LNCaP clone FGC (cell line): ENCODE measurements around the gene CCDC57.
A peak's percentile ranks its signal among the peaks of the same experiment; 100 is the strongest.

ENCODE experiments used
- DNase-seq: peaks from one replicate; pipeline ENCODE4 v3.0.0-alpha.2; 2011; ENCODE audit warnings: low read depth
- H3K4me3 ChIP-seq: 2 replicates; pipeline ENCODE4 v1.5.1; 2011; ENCODE audit warnings: mild to moderate bottlenecking, low read depth, low read length, control low read depth
- CTCF ChIP-seq: IDR thresholded peaks from 2 replicates; pipeline ENCODE4 v1.5.1; 2012; ENCODE audit warnings: mild to moderate bottlenecking; ENCODE audit not compliant: control insufficient read depth, insufficient read depth; ENCODE audit errors: extremely low read depth

Gene CCDC57

GRCh38 chr17:82204831-82205719, 7.6 kb downstream of the CCDC57 start:
- no peak for TF ChIP-seq CTCF
- peak; percentile 56 for DNase-seq
- no peak overlapping the region for H3K4me3 ChIP-seq

GRCh38 chr17:82203920-82204319, 8.7 kb downstream of the CCDC57 start:
- no peak overlapping the region for H3K4me3 ChIP-seq
- no peak for DNase-seq

GRCh38 chr17:82202981-82203380, 9.7 kb downstream of the CCDC57 start:
- no peak overlapping the region for H3K4me3 ChIP-seq
- TF ChIP-seq CTCF: no peak
- no peak for DNase-seq

More at GRCh38 chr17:82203920-82204319, 8.7 kb downstream of the CCDC57 start:
- no peak for TF ChIP-seq CTCF

GRCh38 chr17:82201498-82201910, 11.1 kb downstream of the CCDC57 start:
- TF ChIP-seq CTCF: no peak
- H3K4me3 ChIP-seq: no peak overlapping the region
- DNase-seq: no peak

- no peak for DNase-seq
- H3K4me3 ChIP-seq: no peak overlapping the region
- no peak for TF ChIP-seq CTCF
These were observed 11.7 kb downstream of the CCDC57 start for GRCh38 chr17:82200743-82201497.

- no peak for TF ChIP-seq CTCF
These were observed 12.5 kb downstream of the CCDC57 start for GRCh38 chr17:82200135-82200534.

More at GRCh38 chr17:82200135-82200534, 12.5 kb downstream of the CCDC57 start:
- H3K4me3 ChIP-seq: no peak overlapping the region
- DNase-seq: no peak
